Measurements from ENCODE around the gene TTC12. TPM values are rescaled to one million over a fixed set of nuclear protein-coding genes. Genes with fewer than 3 reads are reported as not detected.

Gene TTC12
- total RNA-seq, 1 donor from 2014 or later = 28.3 TPM

GRCh38 chr11:113404859-113405430 is 90.6 kb downstream of the TTC12 start:
- no peak for DNase-seq (ENCODE audit: low spot score)

DNA sequence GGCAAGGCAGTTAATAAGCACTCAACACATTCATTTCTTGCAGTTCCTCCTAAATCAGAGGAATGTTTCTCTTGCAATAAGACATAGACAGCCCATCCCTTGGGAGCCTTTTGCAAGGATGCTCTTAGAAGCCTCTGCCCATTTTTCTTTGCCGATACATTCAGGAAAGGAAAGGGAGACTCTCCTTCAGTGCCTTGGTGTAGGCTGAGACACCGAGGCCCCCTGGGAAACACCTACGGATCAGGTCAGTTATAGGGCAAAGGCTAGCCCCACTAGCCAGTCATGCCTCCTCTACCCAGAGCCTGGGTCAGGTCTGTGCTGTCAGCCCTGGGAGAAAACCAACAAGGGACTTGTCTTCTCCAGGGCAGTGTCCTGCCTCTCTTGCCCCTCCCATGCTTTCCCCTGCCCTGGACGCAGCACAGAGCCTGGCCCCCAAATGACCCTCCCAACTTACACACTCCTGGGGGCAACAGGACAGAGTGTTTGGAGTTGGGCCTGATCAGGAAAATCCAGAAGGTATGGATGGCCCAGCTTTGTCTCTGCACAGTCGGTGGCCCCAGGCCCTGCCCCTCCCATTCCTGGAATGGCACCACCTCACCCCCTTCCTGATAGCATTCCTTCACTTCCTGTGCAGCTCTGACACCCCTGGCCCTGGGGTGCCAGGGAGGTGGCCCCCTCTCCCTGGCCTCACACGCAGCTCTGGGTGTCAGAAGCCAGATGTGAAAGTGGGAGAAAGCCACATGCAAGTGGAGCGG is 91.5 kb downstream of the TTC12 start:
- DNase-seq (ENCODE audit: low spot score) = no peak

DNA sequence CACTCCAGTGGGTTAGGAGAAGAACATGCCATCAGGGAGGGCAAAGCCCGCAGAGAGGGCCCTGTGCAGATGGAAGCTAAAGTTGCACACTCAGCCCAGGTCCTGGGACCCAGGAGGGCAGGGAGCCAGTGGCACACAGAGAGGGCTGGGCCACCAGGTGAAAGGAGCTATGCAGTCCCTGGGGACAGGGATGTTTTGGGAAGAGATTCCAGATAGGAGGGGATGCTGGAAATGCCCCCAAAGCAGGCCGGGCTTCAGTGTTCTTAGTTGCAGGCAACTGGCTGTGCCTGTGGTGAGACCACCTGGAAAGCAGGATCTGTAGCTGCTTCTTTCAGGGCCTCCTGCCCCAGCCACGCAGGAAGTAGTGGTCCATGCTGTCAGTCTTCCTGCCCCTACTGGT is 92.8 kb downstream of the TTC12 start:
- no peak for DNase-seq (ENCODE audit: low spot score)

DNA sequence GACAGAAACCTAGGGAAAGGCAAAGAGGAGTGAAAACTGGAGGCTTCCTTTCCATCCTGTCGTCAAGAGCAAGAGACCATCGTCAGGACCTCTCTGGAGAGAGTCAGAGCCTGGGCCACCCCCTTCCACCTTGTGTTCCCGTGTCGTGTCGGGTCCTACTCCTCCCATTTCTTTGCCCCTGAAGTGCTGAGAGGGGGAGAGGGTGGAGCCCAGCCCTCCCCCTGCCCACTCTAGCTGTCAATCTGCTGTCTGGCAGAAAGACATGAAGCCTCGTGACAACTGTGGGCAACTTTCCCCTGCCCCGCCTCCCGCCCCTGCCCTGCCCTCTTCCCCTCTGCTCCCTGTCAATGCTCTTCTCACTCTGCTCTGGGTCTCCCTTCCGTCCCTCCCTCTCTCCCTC is 93.8 kb downstream of the TTC12 start:
- DNase-seq (ENCODE audit: low spot score) = no peak

- no peak for DNase-seq (ENCODE audit: low spot score)
Measured at GRCh38 chr11:113408887-113409286, 94.5 kb downstream of the TTC12 start.

- DNase-seq (ENCODE audit: low spot score) = no peak
Measured at GRCh38 chr11:113409526-113409925, 95.1 kb downstream of the TTC12 start.

DNA sequence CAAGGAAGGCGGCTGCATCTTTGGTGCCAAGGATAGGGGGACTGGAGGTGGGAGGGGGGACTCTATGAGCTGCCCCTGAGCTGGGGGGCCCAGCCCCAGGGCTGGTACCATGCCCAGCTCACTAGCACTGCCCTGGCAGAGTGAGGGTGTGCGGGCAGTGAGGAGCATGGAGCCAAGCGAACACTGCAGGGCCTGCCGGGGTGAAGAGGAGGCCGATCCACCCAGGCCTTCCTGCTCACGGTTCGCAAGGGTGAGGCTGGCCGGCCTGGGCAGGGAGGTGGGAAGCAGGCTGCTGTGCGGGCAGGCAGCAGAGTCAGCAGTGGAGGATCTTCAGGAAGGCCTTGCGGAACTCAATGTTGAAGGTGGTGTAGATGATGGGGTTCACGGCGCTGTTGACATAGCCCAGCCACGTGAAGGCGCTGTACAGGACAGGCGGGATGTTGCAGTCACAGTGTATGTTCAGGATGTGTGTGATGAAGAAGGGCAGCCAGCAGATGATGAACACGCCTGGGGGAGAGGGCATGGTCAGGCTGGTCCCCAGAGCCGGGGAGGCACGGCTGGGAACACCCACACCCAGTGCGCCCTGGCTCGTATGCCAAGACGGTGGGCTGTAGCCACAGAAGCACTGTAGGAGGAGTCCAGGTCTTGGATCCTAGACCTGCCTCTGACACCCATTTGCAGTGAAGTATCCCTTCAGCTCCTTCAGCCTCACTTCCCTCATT is 96.2 kb downstream of the TTC12 start:
- DNase-seq (ENCODE audit: low spot score) = no peak

DNA sequence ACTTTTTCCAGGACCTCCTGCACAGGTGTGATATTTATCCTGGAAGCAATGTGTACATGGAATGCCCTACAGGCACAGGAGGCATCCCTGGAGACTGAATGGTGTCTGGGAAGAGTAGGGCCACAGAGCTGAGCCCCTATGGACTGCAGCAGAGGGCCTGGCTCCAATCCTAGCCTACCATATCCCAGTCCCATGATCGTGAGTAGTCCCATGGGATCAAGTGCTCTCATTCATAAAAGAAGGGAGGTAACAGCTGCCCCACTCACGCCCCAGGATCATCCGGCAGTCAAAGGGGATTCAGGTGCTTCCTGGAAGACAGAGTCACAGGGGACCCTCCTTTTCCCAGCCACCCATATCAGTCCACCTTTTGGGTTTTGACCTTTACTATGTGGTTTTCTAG is 97.2 kb downstream of the TTC12 start:
- no peak for DNase-seq (ENCODE audit: low spot score)

DNA sequence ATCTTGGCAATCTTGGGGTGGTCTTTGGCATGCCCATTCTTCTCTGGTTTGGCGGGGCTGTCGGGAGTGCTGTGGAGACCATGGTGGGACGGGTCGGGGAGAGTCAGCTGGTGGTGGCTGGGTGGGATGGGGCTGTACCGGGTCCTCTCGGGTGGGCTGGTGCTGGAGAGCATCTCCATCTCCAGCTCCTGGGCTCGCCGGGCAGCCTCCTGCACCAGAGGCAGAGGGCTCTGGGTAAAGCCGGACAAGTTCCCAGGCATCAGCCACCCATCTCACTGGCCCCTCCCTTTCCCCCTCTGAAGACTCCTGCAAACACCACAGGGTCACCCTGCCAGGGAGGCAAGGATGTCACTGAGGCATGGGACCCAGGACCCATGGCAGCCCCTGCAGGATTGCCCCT is 98.3 kb downstream of the TTC12 start:
- DNase-seq (ENCODE audit: low spot score) = no peak

GRCh38 chr11:113415343-113415742 is 101.0 kb downstream of the TTC12 start:
- DNase-seq (ENCODE audit: low spot score) = no peak

Other genes starting within 250 kb of the TTC12 start
- 0.29 TPM for gene ANKK1, start 73.2 kb downstream of the TTC12 start, total RNA-seq
- 0.32 TPM for gene DRD2, start 160.8 kb downstream of the TTC12 start, total RNA-seq

Data from mucosa of gallbladder (tissue), 1 donor.